Right lung (tissue), 5 donors: ENCODE data around the gene CLK4. TPM values are rescaled to one million over a fixed set of nuclear protein-coding genes. Genes with fewer than 3 reads are reported as not detected.

Experiments
- DNase-seq, 2 donors: peaks; one replicate each; pipeline ENCODE4 v3.0.0-alpha.2; 2013
- polyA plus RNA-seq, 5 donors: library from polyadenylated mRNA; unstranded; fragments of 120-200 nt; gene quantifications; one replicate each; pipeline versions ENCODE4 v1.2.1 to v1.2.3, GENCODE V29; 2013; ENCODE audit warnings: inconsistent platforms in 1 of 5, low replicate concordance in 1 of 5; ENCODE audit not compliant: insufficient read length in 5 of 5, insufficient read depth in 1 of 5

Gene CLK4
- polyA plus RNA-seq, 5 donors, result 52.7 to 103 (median 86.7) TPM

- no peak for DNase-seq
Measured at GRCh38 chr5:178640331-178641045, 13.6 kb upstream of the CLK4 start.

- DNase-seq, result no peak
Measured at GRCh38 chr5:178637356-178638074, 10.7 kb upstream of the CLK4 start.

GRCh38 chr5:178632285-178632684 lies 5.4 kb upstream of the CLK4 start:
- DNase-seq, result no peak

- DNase-seq, result no peak
Measured at GRCh38 chr5:178630951-178631350, 4.1 kb upstream of the CLK4 start.

- DNase-seq, result no peak
Measured at GRCh38 chr5:178630475-178630930, 3.7 kb upstream of the CLK4 start.

- no peak for DNase-seq
Measured at GRCh38 chr5:178627259-178627598, 379 bp upstream of the CLK4 start.

GRCh38 chr5:178625679-178626483 lies 969 bp downstream of the CLK4 start:
- DNase-seq, result no peak

- DNase-seq, result no peak
Measured at GRCh38 chr5:178624631-178625546, 2.0 kb downstream of the CLK4 start.

GRCh38 chr5:178622679-178623247 lies 4.1 kb downstream of the CLK4 start:
- DNase-seq, result no peak

GRCh38 chr5:178619390-178619789 lies 7.5 kb downstream of the CLK4 start:
- no peak for DNase-seq

- DNase-seq, result no peak
Measured at GRCh38 chr5:178612299-178612698, 14.6 kb downstream of the CLK4 start.

GRCh38 chr5:178606269-178606668 lies 20.6 kb downstream of the CLK4 start:
- DNase-seq, result no peak

- no peak for DNase-seq
Measured at GRCh38 chr5:178605788-178606187, 21.1 kb downstream of the CLK4 start.

GRCh38 chr5:178602752-178603151 lies 24.1 kb downstream of the CLK4 start:
- no peak for DNase-seq

GRCh38 chr5:178595750-178596149 lies 31.1 kb downstream of the CLK4 start:
- DNase-seq, result no peak

GRCh38 chr5:178595150-178595549 lies 31.7 kb downstream of the CLK4 start:
- no peak for DNase-seq

- DNase-seq, result no peak
Measured at GRCh38 chr5:178590924-178591423, 35.9 kb downstream of the CLK4 start.

- peak; percentile 71 to 73 for DNase-seq
Measured at GRCh38 chr5:178590141-178590923, 36.5 kb downstream of the CLK4 start, which contains the start of gene COL23A1. Gene COL23A1, minus strand, starts transcription at chr5:178590393.

GRCh38 chr5:178589180-178590140 lies 37.4 kb downstream of the CLK4 start:
- DNase-seq, result no peak
